SK-N-DZ (cell line): ENCODE results near the gene INPP1.
"Not testable (repeated sequence)": the region's sequence is repeated elsewhere in the genome, so short reads cannot be mapped to it uniquely, and the experiment has no call there.

Experiments used
- DNase-seq: peaks from one replicate; pipeline ENCODE4 v3.0.0-alpha.2; 2015; ENCODE audit warnings: low spot score

INPP1 gene

DNA sequence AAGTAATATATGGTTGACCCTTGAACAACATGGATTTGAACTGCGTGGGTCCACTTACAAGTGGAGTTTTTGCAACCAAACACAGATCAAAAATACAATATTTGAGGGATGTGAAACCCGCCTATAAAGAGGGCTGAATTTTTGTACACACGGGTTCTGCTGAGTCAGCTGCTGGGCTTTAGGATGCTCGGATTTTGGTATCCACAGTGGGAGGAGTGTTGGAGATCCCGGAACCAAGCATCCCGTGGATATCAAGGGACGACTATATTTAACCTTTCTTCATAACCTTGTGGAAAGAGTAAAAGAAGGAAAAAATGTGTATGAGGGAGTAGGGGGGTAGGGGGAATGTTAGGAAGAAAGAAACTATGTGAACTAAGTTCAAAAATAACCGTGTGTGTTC lies 10.0 kb upstream of the INPP1 start:
- DNase-seq, result no peak

DNA sequence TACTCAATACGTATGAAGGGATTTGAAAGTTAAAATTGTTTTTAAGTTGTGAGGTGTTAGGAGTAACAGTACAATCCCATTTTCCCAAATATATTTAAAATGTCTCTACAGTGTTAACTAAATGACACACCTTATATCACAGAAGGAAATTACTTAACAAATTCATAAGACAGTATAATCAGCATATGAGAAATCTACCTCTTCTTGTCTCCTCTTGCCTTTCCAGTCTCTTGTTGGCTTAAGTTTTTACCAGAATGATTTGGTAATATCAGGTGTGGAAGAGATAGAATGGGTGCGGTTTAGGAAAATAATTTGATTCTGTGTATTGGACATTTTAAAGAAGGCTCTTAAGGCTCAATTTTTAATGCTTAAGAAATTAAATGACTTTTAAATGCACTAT lies 9.5 kb upstream of the INPP1 start:
- no peak for DNase-seq

DNA sequence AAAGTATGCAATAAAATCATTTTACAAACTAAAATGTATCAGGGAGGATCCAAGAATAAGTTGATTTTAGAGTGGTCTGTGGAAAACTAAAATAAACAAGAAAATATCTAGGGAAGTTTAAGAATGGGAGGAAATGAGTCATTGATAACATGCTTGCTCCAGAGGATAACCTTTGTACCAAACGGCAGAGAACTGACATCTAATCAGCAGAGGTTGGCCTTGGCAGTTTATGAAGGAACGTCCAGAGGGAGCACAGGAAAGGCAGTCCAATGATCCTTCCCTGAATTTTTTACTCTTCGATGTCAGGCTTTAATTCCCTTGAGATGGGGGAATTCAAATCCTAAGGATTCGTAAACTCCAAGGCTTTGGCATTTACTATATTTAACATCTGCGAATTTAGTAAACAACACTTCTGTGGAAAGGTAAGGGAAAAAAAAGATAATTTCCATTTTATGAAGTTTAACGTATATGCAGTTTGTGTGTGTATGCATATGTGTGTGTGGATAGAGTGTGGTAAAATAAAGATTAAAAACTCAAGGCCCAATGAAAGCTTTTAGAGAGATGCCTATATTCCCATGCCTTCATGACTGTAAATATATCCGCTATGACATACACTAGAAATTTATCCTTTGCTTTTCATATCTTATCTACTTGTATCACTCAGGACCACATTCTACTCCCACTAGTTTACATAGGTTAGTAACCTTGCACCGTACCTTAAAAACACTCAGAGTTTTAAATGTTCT lies 8.7 kb upstream of the INPP1 start:
- no peak for DNase-seq

DNA sequence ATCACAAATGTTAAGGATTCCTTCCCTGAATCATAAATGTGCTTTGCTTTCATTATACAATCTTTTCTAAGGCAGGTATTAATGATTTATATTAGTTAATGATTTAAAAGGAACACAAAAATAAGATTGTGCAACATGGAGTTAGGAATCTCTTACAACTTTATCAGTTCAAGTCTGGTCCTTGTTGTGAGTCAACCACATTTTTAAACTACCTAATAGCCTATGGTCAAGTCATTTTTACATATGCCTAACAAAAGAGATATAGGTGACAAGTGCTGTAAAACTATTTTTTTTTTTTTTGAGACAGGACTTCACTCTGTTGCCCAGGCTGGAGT lies 8.2 kb upstream of the INPP1 start:
- DNase-seq, result no peak

DNA sequence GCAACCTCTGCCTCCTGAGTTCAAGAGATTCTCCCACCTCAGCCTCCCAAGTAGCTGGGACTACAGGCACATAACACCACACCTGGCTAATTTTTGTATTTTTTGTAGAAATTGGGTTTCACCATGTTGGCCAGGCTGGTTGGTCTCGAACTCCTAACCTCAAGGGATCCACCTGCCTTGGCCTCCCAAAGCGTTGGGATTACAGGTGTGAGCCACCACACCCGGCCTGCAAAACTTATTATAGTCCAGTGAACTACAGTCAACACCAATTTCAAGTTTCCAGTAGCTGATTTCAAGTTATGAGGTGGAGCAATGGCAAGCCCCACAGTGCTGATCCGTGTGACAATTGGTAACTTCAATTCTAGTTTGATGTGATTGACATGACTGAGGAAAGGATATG lies 7.8 kb upstream of the INPP1 start:
- DNase-seq, result not testable (repeated sequence)

DNA sequence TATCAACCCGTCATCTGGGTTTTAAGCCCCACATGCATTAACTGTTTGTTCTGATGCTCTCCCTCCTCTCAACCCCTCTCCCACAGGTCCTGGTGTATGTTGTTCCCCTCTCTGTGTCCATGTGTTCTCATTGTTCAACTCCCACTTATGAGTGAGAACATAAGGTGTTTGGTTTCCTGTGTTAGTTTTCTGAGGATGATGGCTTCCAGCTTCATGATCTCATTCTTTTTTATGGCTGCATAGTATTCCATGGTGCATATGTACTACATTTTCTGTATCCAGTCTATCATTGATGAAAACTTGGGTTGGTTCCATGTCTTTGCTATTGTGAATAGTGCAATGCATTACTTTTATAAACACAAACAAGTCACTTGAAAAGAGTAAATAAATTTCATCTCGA lies 7.0 kb upstream of the INPP1 start:
- no peak for DNase-seq

DNA sequence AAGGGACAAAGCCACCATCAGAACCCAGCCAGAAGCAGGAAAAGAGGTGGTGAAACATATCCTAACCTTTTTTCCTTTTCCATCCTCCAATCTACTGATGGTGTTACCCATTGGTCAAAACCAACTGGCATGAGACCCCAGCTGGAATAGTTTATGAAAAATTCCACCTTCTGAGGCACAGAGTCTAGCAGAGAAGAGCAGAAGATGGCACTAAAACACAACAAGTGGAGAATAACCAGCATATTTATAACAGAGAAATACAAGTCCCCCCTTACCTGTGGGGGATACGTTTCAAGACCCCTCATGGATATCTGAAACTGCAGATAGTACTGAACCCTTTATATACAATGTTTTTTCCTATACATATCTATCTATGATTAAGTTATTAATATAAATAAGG lies 4.9 kb upstream of the INPP1 start:
- DNase-seq, result no peak

DNA sequence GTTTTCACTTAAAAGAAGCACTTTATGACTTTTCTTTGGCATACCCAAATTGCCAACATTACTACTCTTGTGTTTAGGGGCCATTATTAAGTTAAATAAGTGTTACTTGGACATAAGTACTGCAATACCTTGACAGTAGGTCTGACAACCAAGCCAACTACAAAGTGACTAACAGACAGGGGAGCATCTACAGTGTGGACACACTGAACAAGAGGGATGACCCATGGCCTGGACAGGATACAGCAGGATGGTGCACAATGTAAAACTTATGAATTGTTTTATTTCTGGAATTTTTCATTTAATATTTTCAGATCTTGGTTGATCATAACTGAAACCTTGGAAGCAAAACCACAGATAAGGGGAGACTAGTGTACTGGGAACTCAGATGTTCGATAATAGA lies 4.0 kb upstream of the INPP1 start:
- DNase-seq, result no peak

DNA sequence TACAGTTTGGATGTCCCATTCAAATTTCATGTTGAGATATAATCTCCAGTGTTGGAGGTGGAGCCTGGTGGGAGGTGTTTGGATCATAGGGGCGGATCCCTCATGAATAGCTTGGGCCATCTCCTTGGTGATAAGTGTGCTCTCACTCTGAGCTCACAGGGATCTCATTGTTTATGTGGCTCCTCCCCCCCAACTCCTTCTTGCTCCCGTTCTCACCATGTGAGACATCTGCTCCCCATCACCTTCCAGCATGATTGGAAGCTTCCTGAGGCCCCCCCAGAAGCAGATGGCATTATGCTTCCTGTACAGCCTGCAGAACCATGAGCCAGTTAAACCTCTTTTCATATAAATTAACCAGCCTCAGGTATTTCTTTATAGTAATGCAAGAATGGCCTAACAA lies 3.0 kb upstream of the INPP1 start:
- peak; percentile 43 for DNase-seq

DNA sequence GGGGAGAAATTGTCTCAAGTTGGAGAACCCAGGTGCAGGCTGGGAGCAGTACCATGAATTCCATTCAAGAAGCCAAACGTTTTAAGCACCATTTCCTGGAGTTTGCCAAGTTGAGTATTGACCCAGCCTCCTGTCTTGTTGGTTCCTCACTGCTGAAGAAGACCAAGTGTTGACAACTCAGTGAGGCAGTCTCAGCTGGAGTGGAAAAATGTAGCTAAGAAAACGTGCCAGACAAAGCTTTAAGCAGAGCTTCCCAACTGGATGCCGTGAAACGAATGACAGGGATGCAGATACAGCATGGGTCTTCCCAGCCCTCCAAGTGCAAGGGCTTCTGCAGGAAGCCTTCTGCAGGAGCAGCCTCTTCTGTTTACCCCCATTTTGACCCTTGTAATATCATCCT lies 778 bp upstream of the INPP1 start:
- no peak for DNase-seq

DNA sequence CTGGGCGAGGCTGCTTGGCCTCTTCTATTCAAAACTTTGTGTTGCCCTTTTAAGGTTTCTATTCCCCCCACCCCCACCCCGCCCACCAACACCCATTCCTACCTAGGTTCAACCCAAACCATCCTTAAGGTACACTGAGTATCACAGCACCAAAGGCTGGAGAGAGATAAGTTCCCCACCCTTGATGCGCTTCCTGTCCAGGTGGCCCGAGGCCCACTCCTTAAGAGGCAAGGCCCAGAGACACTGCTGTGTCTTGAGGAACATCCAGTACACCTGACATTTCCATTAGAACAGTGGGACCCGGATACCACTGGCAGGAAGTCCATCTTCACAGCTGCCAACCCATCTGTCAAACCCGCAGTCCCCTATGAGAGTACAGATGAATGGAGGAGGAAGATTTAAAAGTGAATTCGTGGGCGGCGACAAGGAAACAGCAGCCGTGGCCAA lies 277 bp upstream of the INPP1 start:
- no peak for DNase-seq

DNA sequence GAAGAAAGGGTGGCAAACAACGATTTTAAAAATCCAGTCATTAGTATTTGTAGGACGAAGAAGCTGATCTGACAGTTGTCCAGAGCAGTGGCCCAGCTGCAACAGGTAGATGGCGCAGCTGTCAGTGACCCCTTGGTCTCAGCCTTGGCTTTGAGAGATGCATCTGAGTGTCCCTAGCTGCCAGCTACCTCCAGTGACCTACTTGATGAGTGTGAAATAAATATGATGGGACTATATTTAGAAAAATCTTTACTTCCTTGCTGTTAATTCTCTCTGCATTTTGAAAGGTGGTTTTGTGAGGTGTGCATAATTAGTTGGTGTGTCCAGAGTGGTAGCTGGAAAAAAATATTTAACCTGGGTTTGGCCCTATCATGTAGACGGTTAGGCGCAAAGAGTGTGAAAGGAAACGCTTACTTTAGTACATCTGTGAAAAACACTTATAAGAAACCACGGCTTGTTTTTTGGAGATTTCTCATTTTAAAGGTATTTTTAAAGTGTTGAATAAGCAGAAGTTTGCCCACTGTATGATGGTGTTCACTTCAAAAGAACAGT lies 963 bp downstream of the INPP1 start:
- peak; percentile 56 for DNase-seq

DNA sequence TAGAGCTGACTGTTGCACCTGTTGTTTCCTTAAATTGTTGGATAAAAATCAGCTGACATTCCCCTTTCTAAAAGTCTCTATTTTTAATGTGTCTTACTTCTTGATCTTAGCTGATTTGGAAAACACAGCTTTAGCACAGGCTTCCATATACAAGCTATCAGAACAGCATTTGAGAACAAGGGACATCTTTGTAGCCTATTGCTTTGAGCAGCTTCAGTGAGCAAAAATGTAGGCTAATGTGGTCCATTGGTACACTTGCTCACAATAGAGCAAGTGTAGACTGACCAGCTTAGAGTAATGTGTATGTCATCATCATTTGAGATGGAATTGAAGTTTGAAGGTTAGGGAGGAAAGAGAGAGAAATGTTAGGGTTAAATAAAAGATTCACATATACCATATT lies 7.0 kb downstream of the INPP1 start:
- no peak for DNase-seq

DNA sequence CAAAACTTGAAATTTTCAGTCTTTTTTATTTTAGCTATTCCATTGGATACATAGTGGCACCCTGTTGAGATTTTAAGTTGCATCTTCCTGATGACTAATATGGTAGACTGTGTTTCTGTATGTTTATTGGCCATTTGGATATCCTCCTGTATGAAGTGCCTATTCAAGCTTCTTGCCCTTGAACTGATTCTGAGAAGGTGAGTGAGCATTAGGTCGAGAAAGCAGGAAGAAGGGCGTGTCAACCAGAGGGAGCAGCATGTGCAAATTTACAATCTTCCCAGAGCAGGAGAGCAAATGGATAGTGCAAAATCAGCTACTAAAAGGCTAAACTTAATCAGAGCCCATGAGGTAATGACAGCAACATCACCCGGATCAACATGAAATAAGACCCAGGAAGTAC lies 8.6 kb downstream of the INPP1 start:
- DNase-seq, result no peak

DNA sequence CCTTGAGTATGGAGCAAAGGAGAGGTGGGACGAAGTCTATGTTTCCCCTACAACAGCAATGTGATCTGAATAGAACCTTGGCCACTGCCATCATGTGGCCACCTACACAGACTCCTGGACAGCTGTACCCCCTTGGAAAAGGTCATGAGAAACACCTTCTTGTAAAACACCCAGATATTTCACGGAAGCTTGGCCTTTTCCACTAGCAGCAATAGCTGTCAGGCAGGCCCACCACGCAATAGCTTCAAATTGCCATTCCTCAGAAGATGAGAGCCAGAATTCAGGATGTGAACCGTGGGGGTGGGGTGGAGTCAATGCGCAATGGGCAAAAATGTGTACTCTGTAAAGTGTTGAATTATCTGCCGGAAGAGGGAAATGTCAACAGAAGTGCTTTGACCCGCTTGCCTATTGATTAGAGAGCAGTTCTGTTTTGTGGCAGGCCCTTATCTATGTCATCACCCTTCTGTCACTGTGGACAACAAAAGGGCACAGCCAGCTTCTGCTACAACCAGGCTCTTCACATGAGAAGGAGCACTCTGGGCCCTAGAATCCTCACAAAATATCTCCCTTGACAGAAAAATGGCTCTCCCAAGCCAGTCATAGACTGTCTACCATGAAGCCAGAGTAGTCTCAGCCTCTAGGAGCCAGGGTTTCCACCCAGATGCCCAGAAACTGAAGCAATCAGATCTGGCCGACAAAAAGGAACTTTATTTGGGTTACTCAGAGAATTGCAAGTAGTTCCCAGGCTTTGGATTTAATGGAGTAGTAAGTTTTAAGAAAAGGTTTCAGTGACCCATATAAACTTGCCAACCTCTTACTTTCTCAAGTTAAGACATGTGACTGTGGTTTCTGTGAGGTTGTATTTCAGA lies 9.5 kb downstream of the INPP1 start:
- peak; percentile 83 for DNase-seq

DNA sequence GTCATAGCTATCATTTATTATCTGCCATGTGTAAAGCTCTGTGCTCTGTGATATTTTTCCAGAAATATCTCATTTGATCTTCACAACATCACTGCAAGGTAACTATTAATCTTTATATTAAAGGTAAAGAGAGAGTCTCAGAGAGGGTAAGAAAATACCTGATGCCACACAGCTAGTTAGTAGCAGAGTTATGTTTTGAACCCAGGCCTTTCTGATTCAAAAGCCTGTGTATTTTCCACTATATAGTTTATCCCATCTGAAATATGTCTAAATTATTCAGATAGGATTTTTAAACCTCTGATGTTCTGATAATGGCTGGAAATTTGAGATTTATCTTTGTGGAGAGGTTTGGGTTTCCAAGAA lies 10.1 kb downstream of the INPP1 start:
- no peak for DNase-seq

DNA sequence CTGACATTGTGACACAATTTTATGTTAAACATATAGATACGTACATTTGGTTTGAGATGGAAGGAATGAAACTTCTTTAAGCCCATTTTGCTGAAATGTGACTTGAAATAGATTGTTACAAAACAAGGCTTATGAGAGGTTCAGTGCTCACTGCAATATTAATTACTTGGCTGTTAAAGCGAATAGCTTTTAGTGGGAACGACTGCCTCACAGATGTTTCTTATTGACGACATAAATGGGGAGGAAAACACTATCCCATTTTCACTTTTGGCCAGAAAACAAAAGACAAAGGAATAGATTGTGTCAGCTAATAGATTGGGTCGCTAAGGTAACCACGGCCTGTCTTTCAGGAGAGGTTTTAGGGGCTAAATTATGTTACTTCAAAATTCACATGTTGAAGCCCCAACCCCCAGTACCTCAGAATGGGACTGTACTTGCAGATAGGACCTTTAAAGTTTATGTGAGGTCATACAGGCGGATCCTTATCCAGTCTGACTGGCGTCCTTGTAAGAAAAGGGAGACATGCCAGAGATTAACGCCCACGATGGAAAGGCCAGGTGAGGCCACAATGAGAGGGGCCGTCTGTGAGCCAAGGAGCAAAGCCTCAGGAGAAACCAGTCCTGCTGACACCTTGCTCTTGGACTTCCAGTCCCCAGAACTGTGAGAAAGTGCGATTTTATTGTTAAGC lies 10.8 kb downstream of the INPP1 start:
- no peak for DNase-seq

DNA sequence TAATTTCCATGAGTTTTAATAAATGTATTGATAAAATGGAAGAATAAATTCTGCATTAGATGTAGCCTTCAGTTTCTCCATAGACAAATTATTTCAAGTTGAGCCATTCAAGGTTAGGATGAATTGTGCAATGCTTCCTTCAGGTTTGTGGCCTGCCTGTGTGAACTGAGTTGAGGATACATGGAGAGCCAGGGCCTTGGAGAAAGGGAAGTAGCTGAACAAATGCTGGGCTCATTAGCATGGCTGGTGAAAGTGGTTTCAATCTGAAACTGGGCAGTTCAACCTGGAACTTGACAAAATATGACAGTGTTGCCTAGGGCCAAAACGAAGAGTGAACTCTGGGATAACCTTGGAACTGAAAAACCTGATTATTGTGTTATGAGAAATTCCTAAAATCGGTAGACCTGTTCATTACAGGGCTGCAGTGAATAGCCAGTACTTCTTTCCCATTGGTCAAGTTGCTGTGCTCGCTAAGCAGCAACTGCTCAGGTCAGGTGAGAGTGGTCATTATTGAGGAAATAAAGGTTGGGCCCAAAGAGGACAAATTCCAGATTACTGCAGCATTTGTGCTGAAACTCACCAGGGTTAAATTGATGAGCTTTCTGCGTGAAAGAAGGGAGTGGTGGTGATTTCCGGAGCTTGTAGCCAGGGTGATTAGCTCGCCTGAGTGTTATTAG lies 12.7 kb downstream of the INPP1 start:
- no peak for DNase-seq

DNA sequence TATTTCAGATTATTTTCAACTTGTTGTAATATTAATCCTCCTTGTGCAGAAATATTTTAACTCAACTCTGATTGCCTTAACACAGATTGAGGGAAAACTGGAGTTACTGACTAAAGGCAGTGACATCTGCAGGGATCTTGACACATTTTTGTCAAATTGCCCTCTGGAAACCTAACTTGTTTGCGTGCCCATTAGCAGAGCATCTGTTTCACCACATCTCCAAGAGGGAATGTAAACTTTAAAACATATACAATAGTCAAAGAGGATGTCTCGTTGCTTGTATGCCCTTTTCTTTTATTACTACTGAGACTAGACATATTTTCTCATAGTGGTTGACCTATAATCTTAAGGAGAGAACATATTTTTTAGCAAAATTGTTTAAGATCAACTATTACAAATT lies 14.2 kb downstream of the INPP1 start:
- no peak for DNase-seq

DNA sequence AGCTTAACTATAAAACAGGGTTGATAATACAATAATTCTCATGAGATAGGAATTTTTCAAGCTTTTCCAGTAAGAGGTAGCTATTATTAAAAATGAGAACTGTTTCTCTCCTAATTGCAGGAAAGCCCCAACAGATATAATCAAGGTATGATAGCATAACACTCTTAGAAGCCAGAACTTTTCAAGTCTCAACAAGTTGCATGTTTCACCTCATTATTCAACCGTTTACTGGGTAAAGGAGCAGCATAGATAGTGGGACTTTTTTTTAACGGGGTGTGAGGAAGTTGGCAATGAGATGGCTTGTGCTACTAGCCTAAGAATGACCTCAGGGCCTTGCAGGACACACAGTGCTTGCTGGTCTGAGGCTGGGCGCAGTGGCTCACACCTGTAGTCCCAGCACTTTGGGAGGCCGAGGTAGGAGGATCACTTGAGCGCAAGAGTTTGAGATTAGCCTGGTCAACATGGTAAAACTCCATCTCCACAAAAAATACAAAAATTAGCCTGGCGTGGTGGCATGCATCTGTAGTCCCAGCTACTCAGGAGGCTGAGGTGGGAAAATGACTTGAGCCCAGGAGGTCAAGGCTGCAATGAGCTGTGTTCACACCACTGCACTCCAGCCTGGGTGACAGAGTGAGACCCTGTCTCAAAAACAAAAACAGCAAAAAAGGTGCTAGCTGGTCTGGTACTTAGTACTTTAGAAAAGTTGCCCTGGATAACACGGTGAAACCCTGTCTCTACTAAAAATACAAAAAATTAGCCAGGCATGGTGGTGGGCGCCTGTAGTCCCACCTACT lies 15.5 kb downstream of the INPP1 start:
- DNase-seq, result not testable (repeated sequence)

DNA sequence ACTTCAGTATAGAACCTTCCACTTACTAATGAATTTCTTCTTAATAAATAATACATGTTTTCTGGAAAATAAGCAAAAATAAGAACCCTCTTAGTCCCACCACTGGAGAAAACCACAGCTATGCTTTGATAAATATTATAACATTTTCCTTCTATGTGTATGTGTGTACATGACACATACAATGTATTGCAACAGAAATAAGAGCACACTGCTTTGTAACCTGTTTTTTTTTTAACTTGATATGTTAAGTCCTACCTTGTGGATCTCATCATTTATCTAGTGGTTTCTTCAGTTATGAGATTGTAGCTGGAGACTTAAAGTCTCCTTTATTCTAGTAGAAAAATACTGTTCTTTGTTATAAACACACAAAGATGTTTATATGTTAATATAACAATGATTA lies 17.2 kb downstream of the INPP1 start:
- DNase-seq, result no peak
